ENCODE measurements around the gene ST6GALNAC3.

DNA sequence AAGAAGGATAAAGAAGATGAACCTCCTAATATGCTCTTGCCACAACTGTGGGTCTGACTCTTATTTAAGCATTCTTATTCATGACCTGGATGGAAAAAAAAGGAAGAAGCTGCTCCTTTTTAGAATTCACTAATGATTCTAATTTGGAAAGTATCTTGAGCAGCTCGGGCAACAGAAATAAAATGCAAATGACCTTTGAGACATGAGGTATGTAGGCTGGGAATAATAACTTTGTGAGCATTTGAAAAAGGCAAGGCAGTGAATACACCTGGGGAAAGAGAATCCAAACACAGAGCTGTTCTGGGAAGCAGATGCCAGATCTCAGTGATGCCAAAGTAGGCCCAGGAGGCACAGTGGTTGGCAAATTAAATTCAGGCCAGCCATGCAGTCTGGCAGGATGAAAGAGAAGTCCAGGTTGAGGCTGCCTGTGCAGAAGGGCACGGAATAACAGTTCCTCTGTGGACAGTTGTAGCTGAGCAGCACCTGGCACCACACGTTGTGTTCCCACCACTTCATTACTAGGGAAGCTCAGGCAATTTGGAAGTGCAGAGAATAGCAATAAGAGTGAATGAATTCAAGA lies 471.9 kb downstream of the ST6GALNAC3 start:
- TF ChIP-seq, protein P1, sequence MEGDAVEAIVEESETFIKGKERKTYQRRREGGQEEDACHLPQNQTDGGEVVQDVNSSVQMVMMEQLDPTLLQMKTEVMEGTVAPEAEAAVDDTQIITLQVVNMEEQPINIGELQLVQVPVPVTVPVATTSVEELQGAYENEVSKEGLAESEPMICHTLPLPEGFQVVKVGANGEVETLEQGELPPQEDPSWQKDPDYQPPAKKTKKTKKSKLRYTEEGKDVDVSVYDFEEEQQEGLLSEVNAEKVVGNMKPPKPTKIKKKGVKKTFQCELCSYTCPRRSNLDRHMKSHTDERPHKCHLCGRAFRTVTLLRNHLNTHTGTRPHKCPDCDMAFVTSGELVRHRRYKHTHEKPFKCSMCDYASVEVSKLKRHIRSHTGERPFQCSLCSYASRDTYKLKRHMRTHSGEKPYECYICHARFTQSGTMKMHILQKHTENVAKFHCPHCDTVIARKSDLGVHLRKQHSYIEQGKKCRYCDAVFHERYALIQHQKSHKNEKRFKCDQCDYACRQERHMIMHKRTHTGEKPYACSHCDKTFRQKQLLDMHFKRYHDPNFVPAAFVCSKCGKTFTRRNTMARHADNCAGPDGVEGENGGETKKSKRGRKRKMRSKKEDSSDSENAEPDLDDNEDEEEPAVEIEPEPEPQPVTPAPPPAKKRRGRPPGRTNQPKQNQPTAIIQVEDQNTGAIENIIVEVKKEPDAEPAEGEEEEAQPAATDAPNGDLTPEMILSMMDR (optimal IDR thresholded peaks at IDR 0.05 in 1 of 3, IDR thresholded peaks at IDR 0.05 in 1 of 3, conservative IDR thresholded peaks at IDR 0.05 in 1 of 3; ENCODE audit: extremely low read depth in 1 of 3, insufficient read depth in 2 of 3, low read length in 3 of 3): no peak
- no peak for TF ChIP-seq EZH2 (IDR thresholded peaks at IDR 0.05; ENCODE audit: low read length)

All from keratinocyte (primary cell).